K562 (cell line): Measurements from ENCODE around the gene OLIG1. TPM values are rescaled to one million over a fixed set of nuclear protein-coding genes. Genes with fewer than 3 reads are reported as not detected.

Experiments
- ATAC-seq: fragments of 200-7000 bp; cut with Tn5 transposase; 3 replicates; pipeline ENCODE4 v1.9.1; 2020; ENCODE audit warnings: moderate library complexity
- BruUV-seq: library from RNA; stranded (reverse); fragments of 400-500 nt; replicated peaks from 2 replicates; lab custom pipeline; 2021; lab: Mats Ljungman, UMichigan
- CTCF ChIA-PET: fragments of 300-600 bp; formaldehyde crosslinking; extraction: SDS; loops from one replicate; lab custom pipeline; 2021; ENCODE audit warnings: low intra/inter-chr PET ratio; lab: Yijun Ruan, JAX
- POLR2A ChIA-PET: fragments of 300-600, 350-650 bp; sonication (Branson Sonifier 250); formaldehyde crosslinking; extraction: SDS; loops from one replicate; lab custom pipeline; 2021; ENCODE audit warnings: antibody characterized with exemption, inconsistent platforms; lab: Yijun Ruan, JAX
- DNase-seq, 4 experiments: peaks; one replicate each; pipeline versions ENCODE4 v3.0.0 to v3.0.0-alpha.2; 2011 to 2018; ENCODE audit warnings: low spot score in 3 of 4, mixed read lengths in 3 of 4; ENCODE audit errors: extremely low read depth in 1 of 4
- FAIRE-seq: peaks from 2 replicates; lab custom pipeline; 2011; peaks lifted over from hg19 to GRCh38; lab: Jason Lieb, UNC
- H2AFZ ChIP-seq: 2 replicates; pipeline ENCODE4 v1.6.0; 2011; ENCODE audit warnings: low read depth, low read length, control low read depth, inconsistent platforms
- H3K27ac ChIP-seq: fragments of 200-600 bp; 3 replicates; pipeline ENCODE4 v1.8.0; 2011; ENCODE audit warnings: low read depth, mild to moderate bottlenecking, control low read depth, inconsistent platforms, low read length, moderate library complexity, mixed read lengths; ENCODE audit errors: extremely low read depth
- H3K27me3 ChIP-seq, 2 experiments: fragments of 300-600 bp in 1 of 2; 2 replicates in 1 of 2; 3 replicates in 1 of 2; pipeline versions ENCODE4 v1.6.0 to v1.8.0; 2011; ENCODE audit warnings: inconsistent platforms in 2 of 2, low read length in 2 of 2, mild to moderate bottlenecking in 1 of 2, mixed read lengths in 1 of 2, moderate library complexity in 1 of 2; ENCODE audit not compliant: control insufficient read depth in 2 of 2, insufficient read depth in 2 of 2
- H3K36me3 ChIP-seq: fragments of 300-600 bp; 3 replicates; pipeline ENCODE4 v1.8.0; 2011; ENCODE audit warnings: mild to moderate bottlenecking, low read length, inconsistent platforms; ENCODE audit not compliant: control insufficient read depth, insufficient read depth
- H3K4me1 ChIP-seq, 2 experiments: fragments of 200-600 bp in 1 of 2; replicated peaks in 1 of 2; 2 replicates in 1 of 2; 3 replicates in 1 of 2; pipeline versions ENCODE4 v1.5.1 to v1.8.0; 2011; ENCODE audit warnings: inconsistent platforms in 2 of 2, low read length in 2 of 2, mild to moderate bottlenecking in 1 of 2, mixed read lengths in 1 of 2, moderate library complexity in 1 of 2; ENCODE audit not compliant: control insufficient read depth in 2 of 2, insufficient read depth in 2 of 2
- H3K4me2 ChIP-seq: 2 replicates; pipeline ENCODE4 v1.6.1; 2011; ENCODE audit warnings: low read length, control low read depth, inconsistent platforms, mixed read lengths; ENCODE audit not compliant: insufficient read depth
- H3K4me3 ChIP-seq: fragments of 200-600 bp; sonication (generic), shearing (Covaris generic); 2 replicates; pipeline ENCODE4 v1.5.1; 2016; ENCODE audit warnings: control low read depth, inconsistent platforms
- H3K79me2 ChIP-seq: fragments of 200-600 bp; 3 replicates; pipeline ENCODE4 v1.8.0; 2011; ENCODE audit warnings: low read length, inconsistent platforms; ENCODE audit not compliant: control insufficient read depth, insufficient read depth
- H3K9ac ChIP-seq, 2 experiments: 2 replicates each; pipeline versions ENCODE4 v1.6.0 to v1.6.1; 2011; ENCODE audit warnings: low read depth in 2 of 2, low read length in 2 of 2, control low read depth in 1 of 2, inconsistent platforms in 1 of 2, mild to moderate bottlenecking in 1 of 2, mixed read lengths in 1 of 2; ENCODE audit not compliant: insufficient read depth in 1 of 2
- H3K9me1 ChIP-seq: one replicate; pipeline ENCODE4 v1.6.0; 2011; ENCODE audit warnings: inconsistent platforms, mild to moderate bottlenecking, low read length, moderate library complexity; ENCODE audit not compliant: control insufficient read depth, insufficient read depth
- H3K9me3 ChIP-seq: replicated peaks from 2 replicates; pipeline ENCODE4 v1.5.1; 2011; ENCODE audit warnings: low read depth, low read length, inconsistent platforms; ENCODE audit not compliant: control insufficient read depth, insufficient read depth
- H4K20me1 ChIP-seq: replicated peaks from 2 replicates; pipeline ENCODE4 v1.6.1; 2011; ENCODE audit warnings: low read length, inconsistent platforms, mixed read lengths; ENCODE audit not compliant: control insufficient read depth, insufficient read depth
- GTF2F1 ChIP-seq: IDR thresholded peaks from 2 replicates; pipeline ENCODE4 v1.6.1; 2011; ENCODE audit warnings: low read depth, low read length, improper control_type of control experiment
- HDGF ChIP-seq: fragments of 450-650 bp; IDR thresholded peaks from 2 replicates; pipeline ENCODE4 v1.6.1; 2016
- HLTF ChIP-seq: fragments of 450-650 bp; IDR thresholded peaks from 2 replicates; pipeline ENCODE4 v1.6.1; 2016
- HNRNPL ChIP-seq: fragments of 200-400 bp; formaldehyde crosslinking; IDR thresholded peaks from 2 replicates; pipeline ENCODE4 v1.6.1; 2017; ENCODE audit warnings: low read depth, mild to moderate bottlenecking, low read length
- NUFIP1 ChIP-seq: fragments of 450-650 bp; IDR thresholded peaks from 2 replicates; pipeline ENCODE4 v1.6.1; 2018; ENCODE audit not compliant: partially characterized antibody
- POLR2A ChIP-seq: fragments of 450-650 bp; conservative IDR thresholded peaks from 2 replicates; pipeline ENCODE4 v1.6.1; 2016
- ZC3H8 ChIP-seq: fragments of 450-650 bp; IDR thresholded peaks from 2 replicates; pipeline ENCODE4 v1.6.1; 2017
- WGBS: fragments of 100-300 bp; shearing (Covaris generic); methylation state at CpG from one replicate; pipeline ENCODE4 v1.1.6; 2016; ENCODE audit warnings: low coverage, mixed read lengths; ENCODE audit not compliant: insufficient coverage; ENCODE audit errors: missing lambda C conversion rate; 5-methylcytosine and 5-hydroxymethylcytosine counted together
- in situ Hi-C: fragments of 300-500 bp; cut with MboI; formaldehyde crosslinking; loops from 4 replicates; pipeline ENCODE4 v1.15.0; 2018; ENCODE audit warnings: inconsistent platforms, mixed read lengths
- intact Hi-C: fragments of 100-400 bp; cut with micrococcal nuclease; formaldehyde crosslinking; loops from 2 replicates; pipeline ENCODE4 v1.14.2; 2022
- polyA plus RNA-seq, 8 experiments: library from polyadenylated mRNA; depleted of rRNA in 4 of 8; stranded (reverse) in 5 of 8; unstranded in 3 of 8; fragments of >200 nt; fragmentation: Nextera tagmentation in 2 of 8; fragmentation: Illumina TruSeq in 1 of 8; extraction: Ambion mirVana in 2 of 8; extraction: Trizol in 1 of 8; gene quantifications; 2 replicates each; pipeline versions ENCODE4 v1.2.1 to v1.2.3, GENCODE V29; 2011 to 2014; ENCODE audit warnings: inconsistent platforms in 1 of 8, missing spikeins in 1 of 8
- total RNA-seq, 7 experiments: library from RNA; depleted of rRNA in 6 of 7; stranded (reverse); fragments of >200 nt in 6 of 7; fragmentation: Illumina TruSeq in 2 of 7; extraction: Trizol in 2 of 7; gene quantifications; 2 replicates each; pipeline versions ENCODE4 v1.2.1 to v1.2.3, GENCODE V29; 2011 to 2021; ENCODE audit warnings: low replicate concordance in 1 of 7
- TF ChIP-seq, protein P1 (sequence below): fragments of 450-650 bp; formaldehyde crosslinking; IDR thresholded peaks from 2 replicates; pipeline ENCODE4 v1.4.0; 2020; ENCODE audit warnings: mild to moderate bottlenecking, mixed read lengths
- TF ChIP-seq, protein P2 (sequence below): IDR thresholded peaks from 2 replicates; pipeline ENCODE4 v1.6.1; 2011; ENCODE audit not compliant: insufficient read length; ENCODE audit errors: extremely low read depth
- TF ChIP-seq, protein P3 (sequence below), 3 experiments: IDR thresholded peaks in 2 of 3; conservative IDR thresholded peaks in 1 of 3; 2 replicates each; pipeline ENCODE4 v1.5.1; 2011 to 2012; ENCODE audit warnings: low read length in 3 of 3, mild to moderate bottlenecking in 3 of 3, control low read depth in 2 of 3, improper control_type of control experiment in 1 of 3, inconsistent platforms in 1 of 3, low read depth in 1 of 3, mixed read lengths in 1 of 3, moderate library complexity in 1 of 3; ENCODE audit not compliant: insufficient read depth in 2 of 3

OLIG1 gene
- total and polyA plus RNA-seq, 9 of the 15 experiments (the other 6 are each of a cell fraction or from before 2014, with no cell fraction given) = not detected

DNA sequence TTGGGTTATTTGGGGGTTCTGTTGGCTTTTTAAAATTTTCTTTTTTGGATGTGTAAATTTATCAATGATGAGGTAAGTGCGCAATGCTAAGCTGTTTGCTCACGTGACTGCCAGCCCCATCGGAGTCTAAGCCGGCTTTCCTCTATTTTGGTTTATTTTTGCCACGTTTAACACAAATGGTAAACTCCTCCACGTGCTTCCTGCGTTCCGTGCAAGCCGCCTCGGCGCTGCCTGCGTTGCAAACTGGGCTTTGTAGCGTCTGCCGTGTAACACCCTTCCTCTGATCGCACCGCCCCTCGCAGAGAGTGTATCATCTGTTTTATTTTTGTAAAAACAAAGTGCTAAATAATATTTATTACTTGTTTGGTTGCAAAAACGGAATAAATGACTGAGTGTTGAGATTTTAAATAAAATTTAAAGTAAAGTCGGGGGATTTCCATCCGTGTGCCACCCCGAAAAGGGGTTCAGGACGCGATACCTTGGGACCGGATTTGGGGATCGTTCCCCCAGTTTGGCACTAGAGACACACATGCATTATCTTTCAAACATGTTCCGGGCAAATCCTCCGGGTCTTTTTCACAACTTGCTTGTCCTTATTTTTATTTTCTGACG, 41.1 kb upstream of the OLIG1 start:
- no peak for ATAC-seq
- H4K20me1 ChIP-seq = peaks cover 8% of the 10 kb centered on the region; the same call in 1 of the 2 replicates
- no peak for FAIRE-seq
- no peaks in the 10 kb centered on the region for H3K36me3 ChIP-seq
- DNase-seq = no peak
- BruUV-seq = no TSS peak
- in situ Hi-C loops = no loop called here
- H3K9me1 ChIP-seq = no peaks in the 10 kb centered on the region
- H3K9me3 ChIP-seq = no peaks in the 10 kb centered on the region
- H3K27ac ChIP-seq = no peak overlapping the region
- WGBS = under 1% methylated on average over 28 of the region's 28 CpGs
- intact Hi-C loops = no loop called here
- H3K79me2 ChIP-seq = no peaks in the 10 kb centered on the region
- POLR2A ChIA-PET = no interaction called here
- no peak overlapping the region for H3K4me3 ChIP-seq
- H3K4me2 ChIP-seq = no peak overlapping the region
- peaks cover 55 to 86% of the 10 kb centered on the region in 2 experiments for H3K27me3 ChIP-seq
- CTCF ChIA-PET = no interaction called here
- peaks cover 0 to 9% of the 10 kb centered on the region in 2 experiments; a peak in 1 of 5 replicates for H3K4me1 ChIP-seq
- H3K9ac ChIP-seq = no peak overlapping the region
- no peak overlapping the region for H2AFZ ChIP-seq
- TF ChIP-seq, protein P1, sequence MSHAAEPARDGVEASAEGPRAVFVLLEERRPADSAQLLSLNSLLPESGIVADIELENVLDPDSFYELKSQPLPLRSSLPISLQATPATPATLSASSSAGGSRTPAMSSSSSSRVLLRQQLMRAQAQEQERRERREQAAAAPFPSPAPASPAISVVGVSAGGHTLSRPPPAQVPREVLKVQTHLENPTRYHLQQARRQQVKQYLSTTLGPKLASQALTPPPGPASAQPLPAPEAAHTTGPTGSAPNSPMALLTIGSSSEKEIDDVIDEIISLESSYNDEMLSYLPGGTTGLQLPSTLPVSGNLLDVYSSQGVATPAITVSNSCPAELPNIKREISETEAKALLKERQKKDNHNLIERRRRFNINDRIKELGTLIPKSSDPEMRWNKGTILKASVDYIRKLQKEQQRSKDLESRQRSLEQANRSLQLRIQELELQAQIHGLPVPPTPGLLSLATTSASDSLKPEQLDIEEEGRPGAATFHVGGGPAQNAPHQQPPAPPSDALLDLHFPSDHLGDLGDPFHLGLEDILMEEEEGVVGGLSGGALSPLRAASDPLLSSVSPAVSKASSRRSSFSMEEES (CRISPR knock-in tag) = peak; percentile 59
- no peak for TF ChIP-seq POLR2A
- TF ChIP-seq, all 486 proteins: peak for 1

DNA sequence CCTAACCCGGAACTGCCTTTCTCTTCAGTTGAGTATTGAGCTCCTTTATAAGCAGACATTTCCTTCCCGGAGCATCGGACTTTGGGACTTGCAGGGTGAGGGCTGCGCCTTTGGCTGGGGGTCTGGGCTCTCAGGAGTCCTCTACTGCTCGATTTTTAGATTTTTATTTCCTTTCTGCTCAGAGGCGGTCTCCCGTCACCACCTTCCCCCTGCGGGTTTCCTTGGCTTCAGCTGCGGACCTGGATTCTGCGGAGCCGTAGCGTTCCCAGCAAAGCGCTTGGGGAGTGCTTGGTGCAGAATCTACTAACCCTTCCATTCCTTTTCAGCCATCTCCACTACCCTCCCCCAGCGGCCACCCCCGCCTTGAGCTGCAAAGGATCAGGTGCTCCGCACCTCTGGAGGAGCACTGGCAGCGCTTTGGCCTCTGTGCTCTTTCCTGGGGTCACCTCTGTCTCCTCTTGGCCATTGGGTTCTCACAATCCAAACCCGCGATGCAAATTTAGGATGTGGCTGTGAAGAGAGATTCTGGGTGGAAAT, 40.5 kb upstream of the OLIG1 start:
- no peak overlapping the region for H3K9ac ChIP-seq
- H3K27me3 ChIP-seq = peaks cover 49 to 86% of the 10 kb centered on the region in 2 experiments
- POLR2A ChIA-PET = no interaction called here
- 4% methylated on average over 19 of the region's 19 CpGs for WGBS
- DNase-seq (no peak), FAIRE-seq (no peak), ATAC-seq (no peak)
- H3K9me3 ChIP-seq = no peaks in the 10 kb centered on the region
- no peak overlapping the region for H3K4me2 ChIP-seq
- H4K20me1 ChIP-seq = peaks cover 8% of the 10 kb centered on the region; the same call in 1 of the 2 replicates
- in situ Hi-C loops = no loop called here
- no peak overlapping the region for H3K4me3 ChIP-seq
- H3K36me3 ChIP-seq = no peaks in the 10 kb centered on the region
- TF ChIP-seq, protein P2, sequence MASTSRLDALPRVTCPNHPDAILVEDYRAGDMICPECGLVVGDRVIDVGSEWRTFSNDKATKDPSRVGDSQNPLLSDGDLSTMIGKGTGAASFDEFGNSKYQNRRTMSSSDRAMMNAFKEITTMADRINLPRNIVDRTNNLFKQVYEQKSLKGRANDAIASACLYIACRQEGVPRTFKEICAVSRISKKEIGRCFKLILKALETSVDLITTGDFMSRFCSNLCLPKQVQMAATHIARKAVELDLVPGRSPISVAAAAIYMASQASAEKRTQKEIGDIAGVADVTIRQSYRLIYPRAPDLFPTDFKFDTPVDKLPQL = no peak
- TF ChIP-seq NUFIP1 = no peak
- no peak for TF ChIP-seq GTF2F1
- TF ChIP-seq HDGF = no peak
- TF ChIP-seq ZC3H8 = no peak
- TF ChIP-seq HNRNPL = no peak
- TF ChIP-seq, protein P3, sequence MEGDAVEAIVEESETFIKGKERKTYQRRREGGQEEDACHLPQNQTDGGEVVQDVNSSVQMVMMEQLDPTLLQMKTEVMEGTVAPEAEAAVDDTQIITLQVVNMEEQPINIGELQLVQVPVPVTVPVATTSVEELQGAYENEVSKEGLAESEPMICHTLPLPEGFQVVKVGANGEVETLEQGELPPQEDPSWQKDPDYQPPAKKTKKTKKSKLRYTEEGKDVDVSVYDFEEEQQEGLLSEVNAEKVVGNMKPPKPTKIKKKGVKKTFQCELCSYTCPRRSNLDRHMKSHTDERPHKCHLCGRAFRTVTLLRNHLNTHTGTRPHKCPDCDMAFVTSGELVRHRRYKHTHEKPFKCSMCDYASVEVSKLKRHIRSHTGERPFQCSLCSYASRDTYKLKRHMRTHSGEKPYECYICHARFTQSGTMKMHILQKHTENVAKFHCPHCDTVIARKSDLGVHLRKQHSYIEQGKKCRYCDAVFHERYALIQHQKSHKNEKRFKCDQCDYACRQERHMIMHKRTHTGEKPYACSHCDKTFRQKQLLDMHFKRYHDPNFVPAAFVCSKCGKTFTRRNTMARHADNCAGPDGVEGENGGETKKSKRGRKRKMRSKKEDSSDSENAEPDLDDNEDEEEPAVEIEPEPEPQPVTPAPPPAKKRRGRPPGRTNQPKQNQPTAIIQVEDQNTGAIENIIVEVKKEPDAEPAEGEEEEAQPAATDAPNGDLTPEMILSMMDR (IDR thresholded peaks at IDR 0.05 in 2 of 3, conservative IDR thresholded peaks at IDR 0.05 in 1 of 3; ENCODE audit: insufficient read depth in 2 of 3, low read depth in 1 of 3, low read length in 3 of 3) = no peak
- TF ChIP-seq HLTF = no peak
- CTCF ChIA-PET = no interaction called here
- no peaks in the 10 kb centered on the region for H3K79me2 ChIP-seq
- intact Hi-C loops = no loop called here
- peaks cover 0 to 9% of the 10 kb centered on the region in 2 experiments; a peak in 1 of 5 replicates for H3K4me1 ChIP-seq
- H3K27ac ChIP-seq = no peak overlapping the region
- H3K9me1 ChIP-seq = no peaks in the 10 kb centered on the region
- no TSS peak for BruUV-seq
- H2AFZ ChIP-seq = no peak overlapping the region
